Gastroesophageal sphincter (tissue), 3 donors: ENCODE data around the gene MYOF.

Experiments used
- EP300 ChIP-seq: sonication (generic); formaldehyde crosslinking; IDR thresholded peaks from one replicate; pipeline ENCODE4 v1.6.1; 2017; ENCODE audit warnings: antibody characterized with exemption, mild to moderate bottlenecking
- POLR2A ChIP-seq, 2 donors: fragments of 450-650 bp; IDR thresholded peaks; one replicate each; pipeline ENCODE4 v1.6.1; 2017; ENCODE audit warnings: antibody characterized with exemption in 2 of 2, mild to moderate bottlenecking in 2 of 2, moderate library complexity in 1 of 2
- TF ChIP-seq, protein P1 (sequence below), 4 experiments: fragments of 200-600 bp in 2 of 4; fragments of 450-650 bp in 2 of 4; sonication (generic) in 1 of 4; IDR thresholded peaks; one replicate each; pipeline ENCODE4 v1.5.1; 2017 to 2019; ENCODE audit warnings: antibody characterized with exemption in 4 of 4, mild to moderate bottlenecking in 2 of 4, moderate library complexity in 2 of 4

- TF ChIP-seq POLR2A (IDR thresholded peaks at IDR 0.05) (no peak), EP300 (no peak)
- TF ChIP-seq, protein P1, sequence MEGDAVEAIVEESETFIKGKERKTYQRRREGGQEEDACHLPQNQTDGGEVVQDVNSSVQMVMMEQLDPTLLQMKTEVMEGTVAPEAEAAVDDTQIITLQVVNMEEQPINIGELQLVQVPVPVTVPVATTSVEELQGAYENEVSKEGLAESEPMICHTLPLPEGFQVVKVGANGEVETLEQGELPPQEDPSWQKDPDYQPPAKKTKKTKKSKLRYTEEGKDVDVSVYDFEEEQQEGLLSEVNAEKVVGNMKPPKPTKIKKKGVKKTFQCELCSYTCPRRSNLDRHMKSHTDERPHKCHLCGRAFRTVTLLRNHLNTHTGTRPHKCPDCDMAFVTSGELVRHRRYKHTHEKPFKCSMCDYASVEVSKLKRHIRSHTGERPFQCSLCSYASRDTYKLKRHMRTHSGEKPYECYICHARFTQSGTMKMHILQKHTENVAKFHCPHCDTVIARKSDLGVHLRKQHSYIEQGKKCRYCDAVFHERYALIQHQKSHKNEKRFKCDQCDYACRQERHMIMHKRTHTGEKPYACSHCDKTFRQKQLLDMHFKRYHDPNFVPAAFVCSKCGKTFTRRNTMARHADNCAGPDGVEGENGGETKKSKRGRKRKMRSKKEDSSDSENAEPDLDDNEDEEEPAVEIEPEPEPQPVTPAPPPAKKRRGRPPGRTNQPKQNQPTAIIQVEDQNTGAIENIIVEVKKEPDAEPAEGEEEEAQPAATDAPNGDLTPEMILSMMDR (IDR thresholded peaks at IDR 0.05): no peak
Measured at GRCh38 chr10:93378039-93378438, 104.1 kb downstream of the MYOF start.
